HepG2 (cell line): ENCODE data around the gene BPHL. TPM values are rescaled to one million over a fixed set of nuclear protein-coding genes. Genes with fewer than 3 reads are reported as not detected.

ENCODE experiments used
- DMAP1 ChIP-seq: IDR thresholded peaks from 2 replicates; pipeline ENCODE4 v1.6.1; 2016
- HCFC1 ChIP-seq: fragments of 150-350 bp; IDR thresholded peaks from 2 replicates; pipeline ENCODE4 v1.6.1; 2014; ENCODE audit warnings: low read depth, low read length
- MAF1 ChIP-seq: sonication (generic); formaldehyde crosslinking; IDR thresholded peaks from 2 replicates; pipeline ENCODE4 v1.5.0; 2020; ENCODE audit warnings: missing genetic modification reagents, borderline replicate concordance
- PITX1 ChIP-seq: sonication (generic); formaldehyde crosslinking; IDR thresholded peaks from 2 replicates; pipeline ENCODE4 v1.5.1; 2020; ENCODE audit warnings: mild to moderate bottlenecking, missing genetic modification reagents
- RFXANK ChIP-seq: IDR thresholded peaks from 2 replicates; pipeline ENCODE4 v1.6.1; 2016
- RORA ChIP-seq: sonication (generic); formaldehyde crosslinking; IDR thresholded peaks from 2 replicates; pipeline ENCODE4 v1.5.0; 2020; ENCODE audit warnings: mild to moderate bottlenecking, missing genetic modification reagents, moderate library complexity
- SMC3 ChIP-seq: IDR thresholded peaks from 2 replicates; pipeline ENCODE4 v1.6.1; 2011; ENCODE audit warnings: low read length, improper control_type of control experiment
- SUZ12 ChIP-seq: fragments of 150-350 bp; IDR thresholded peaks from 2 replicates; pipeline ENCODE4 v1.6.1; 2014; ENCODE audit warnings: low read depth, low read length
- ZNF12 ChIP-seq: sonication (generic); formaldehyde crosslinking; IDR thresholded peaks from 2 replicates; pipeline ENCODE4 v1.5.0; 2020; ENCODE audit warnings: missing genetic modification reagents
- ZNF33B ChIP-seq: sonication (generic); formaldehyde crosslinking; IDR thresholded peaks from 2 replicates; pipeline ENCODE4 v1.5.1; 2020; ENCODE audit warnings: mild to moderate bottlenecking, missing genetic modification reagents
- ZNF383 ChIP-seq: sonication (generic); formaldehyde crosslinking; IDR thresholded peaks from 2 replicates; pipeline ENCODE4 v1.4.0; 2020; ENCODE audit warnings: missing genetic modification reagents, mild to moderate bottlenecking, borderline replicate concordance
- ZNF468 ChIP-seq: sonication (generic); formaldehyde crosslinking; IDR thresholded peaks from 2 replicates; pipeline ENCODE4 v1.8.0; 2022; ENCODE audit warnings: mild to moderate bottlenecking, moderate library complexity, missing genetic modification reagents
- ZNF496 ChIP-seq: sonication (generic); formaldehyde crosslinking; IDR thresholded peaks from 2 replicates; pipeline ENCODE4 v1.8.1; 2023; ENCODE audit warnings: mild to moderate bottlenecking, moderate library complexity, missing genetic modification reagents; ENCODE audit not compliant: insufficient replicate concordance
- ZNF709 ChIP-seq: sonication (generic); formaldehyde crosslinking; IDR thresholded peaks from 2 replicates; pipeline ENCODE4 v1.5.0; 2020; ENCODE audit warnings: mild to moderate bottlenecking, missing genetic modification reagents
- ZNF710 ChIP-seq: sonication (generic); formaldehyde crosslinking; IDR thresholded peaks from 2 replicates; pipeline ENCODE4 v1.5.0; 2020; ENCODE audit warnings: mild to moderate bottlenecking, missing genetic modification reagents, borderline replicate concordance
- ZNF720 ChIP-seq: sonication (generic); formaldehyde crosslinking; IDR thresholded peaks from 2 replicates; pipeline ENCODE4 v1.4.0; 2020; ENCODE audit warnings: missing genetic modification reagents
- ZNF768 ChIP-seq: sonication (generic); formaldehyde crosslinking; IDR thresholded peaks from 2 replicates; pipeline ENCODE4 v1.4.0; 2020; ENCODE audit warnings: missing genetic modification reagents
- ZNF772 ChIP-seq: sonication (generic); formaldehyde crosslinking; IDR thresholded peaks from 2 replicates; pipeline ENCODE4 v1.5.0; 2020; ENCODE audit warnings: mild to moderate bottlenecking, missing genetic modification reagents
- ZNF784 ChIP-seq: sonication (generic); formaldehyde crosslinking; IDR thresholded peaks from 2 replicates; pipeline ENCODE4 v1.5.1; 2020; ENCODE audit warnings: missing genetic modification reagents, mild to moderate bottlenecking, borderline replicate concordance
- ZSCAN21 ChIP-seq: sonication (generic); formaldehyde crosslinking; IDR thresholded peaks from 2 replicates; pipeline ENCODE4 v1.8.0; 2022; ENCODE audit warnings: mild to moderate bottlenecking, missing genetic modification reagents, moderate library complexity, borderline replicate concordance
- ZSCAN29 ChIP-seq: sonication (generic); formaldehyde crosslinking; conservative IDR thresholded peaks from 2 replicates; pipeline ENCODE4 v1.4.0; 2020; ENCODE audit warnings: mild to moderate bottlenecking, missing genetic modification reagents
- polyA plus RNA-seq, 8 experiments: library from polyadenylated mRNA; depleted of rRNA in 3 of 8; stranded (reverse) in 7 of 8; unstranded in 1 of 8; fragments of >200 nt; fragmentation: Illumina TruSeq in 4 of 8; extraction: Trizol in 4 of 8; gene quantifications; 2 replicates each; pipeline versions ENCODE4 v1.2.1 to v1.2.3, GENCODE V29; 2011 to 2016; ENCODE audit warnings: low read depth in 4 of 8, missing spikeins in 1 of 8, mixed read lengths in 1 of 8; ENCODE audit not compliant: insufficient read depth in 1 of 8
- total RNA-seq, 5 experiments: library from RNA; depleted of rRNA; stranded (reverse); fragments of >200 nt; fragmentation: Illumina TruSeq; extraction: Trizol; gene quantifications; 2 replicates each; pipeline ENCODE4 v1.2.3, GENCODE V29; 2016; ENCODE audit warnings: low read depth in 1 of 5
- TF ChIP-seq, protein P1 (sequence below): sonication (generic); formaldehyde crosslinking; IDR thresholded peaks from 2 replicates; pipeline ENCODE4 v1.4.0; 2020; ENCODE audit warnings: missing genetic modification reagents, mild to moderate bottlenecking, borderline replicate concordance
- TF ChIP-seq, protein P2 (sequence below): sonication (generic); formaldehyde crosslinking; IDR thresholded peaks from 2 replicates; pipeline ENCODE4 v1.4.0; 2020; ENCODE audit warnings: missing genetic modification reagents
- TF ChIP-seq, protein P3 (sequence below): sonication (generic); formaldehyde crosslinking; conservative IDR thresholded peaks from 2 replicates; pipeline ENCODE4 v1.8.0; 2022; ENCODE audit warnings: missing genetic modification reagents

BPHL gene
- total and polyA plus RNA-seq, 2 of the 13 experiments (the other 11 are each of a cell fraction or from before 2014, with no cell fraction given): 37.8 to 39.5 TPM

GRCh38 chr6:3135668-3136291, 17.3 kb downstream of the BPHL start (continued):
- TF ChIP-seq ZNF710 (no peak), SUZ12 (no peak), DMAP1 (no peak), PITX1 (CRISPR knock-in tag) (peak; percentile 92), ZNF496 (no peak), ZNF33B (CRISPR knock-in tag) (no peak), MAF1 (CRISPR knock-in tag) (no peak), ZSCAN21 (CRISPR knock-in tag) (no peak), ZNF784 (no peak), ZNF768 (no peak), ZNF772 (CRISPR knock-in tag) (no peak), RORA (CRISPR knock-in tag) (no peak), ZSCAN29 (no peak), ZNF720 (CRISPR knock-in tag) (no peak), SMC3 (no peak), HCFC1 (no peak), ZNF709 (CRISPR knock-in tag) (no peak), RFXANK (CRISPR knock-in tag) (no peak), ZNF12 (CRISPR knock-in tag) (no peak), ZNF383 (no peak), ZNF468 (CRISPR knock-in tag) (no peak)
- TF ChIP-seq, protein P1, sequence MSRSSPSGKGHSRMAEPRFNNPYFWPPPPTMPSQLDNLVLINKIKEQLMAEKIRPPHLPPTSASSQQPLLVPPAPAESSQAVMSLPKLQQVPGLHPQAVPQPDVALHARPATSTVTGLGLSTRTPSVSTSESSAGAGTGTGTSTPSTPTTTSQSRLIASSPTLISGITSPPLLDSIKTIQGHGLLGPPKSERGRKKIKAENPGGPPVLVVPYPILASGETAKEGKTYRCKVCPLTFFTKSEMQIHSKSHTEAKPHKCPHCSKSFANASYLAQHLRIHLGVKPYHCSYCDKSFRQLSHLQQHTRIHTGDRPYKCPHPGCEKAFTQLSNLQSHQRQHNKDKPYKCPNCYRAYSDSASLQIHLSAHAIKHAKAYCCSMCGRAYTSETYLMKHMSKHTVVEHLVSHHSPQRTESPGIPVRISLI (CRISPR knock-in tag): no peak
- TF ChIP-seq, protein P2, sequence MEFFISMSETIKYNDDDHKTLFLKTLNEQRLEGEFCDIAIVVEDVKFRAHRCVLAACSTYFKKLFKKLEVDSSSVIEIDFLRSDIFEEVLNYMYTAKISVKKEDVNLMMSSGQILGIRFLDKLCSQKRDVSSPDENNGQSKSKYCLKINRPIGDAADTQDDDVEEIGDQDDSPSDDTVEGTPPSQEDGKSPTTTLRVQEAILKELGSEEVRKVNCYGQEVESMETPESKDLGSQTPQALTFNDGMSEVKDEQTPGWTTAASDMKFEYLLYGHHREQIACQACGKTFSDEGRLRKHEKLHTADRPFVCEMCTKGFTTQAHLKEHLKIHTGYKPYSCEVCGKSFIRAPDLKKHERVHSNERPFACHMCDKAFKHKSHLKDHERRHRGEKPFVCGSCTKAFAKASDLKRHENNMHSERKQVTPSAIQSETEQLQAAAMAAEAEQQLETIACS (CRISPR knock-in tag): no peak
- TF ChIP-seq, protein P3, sequence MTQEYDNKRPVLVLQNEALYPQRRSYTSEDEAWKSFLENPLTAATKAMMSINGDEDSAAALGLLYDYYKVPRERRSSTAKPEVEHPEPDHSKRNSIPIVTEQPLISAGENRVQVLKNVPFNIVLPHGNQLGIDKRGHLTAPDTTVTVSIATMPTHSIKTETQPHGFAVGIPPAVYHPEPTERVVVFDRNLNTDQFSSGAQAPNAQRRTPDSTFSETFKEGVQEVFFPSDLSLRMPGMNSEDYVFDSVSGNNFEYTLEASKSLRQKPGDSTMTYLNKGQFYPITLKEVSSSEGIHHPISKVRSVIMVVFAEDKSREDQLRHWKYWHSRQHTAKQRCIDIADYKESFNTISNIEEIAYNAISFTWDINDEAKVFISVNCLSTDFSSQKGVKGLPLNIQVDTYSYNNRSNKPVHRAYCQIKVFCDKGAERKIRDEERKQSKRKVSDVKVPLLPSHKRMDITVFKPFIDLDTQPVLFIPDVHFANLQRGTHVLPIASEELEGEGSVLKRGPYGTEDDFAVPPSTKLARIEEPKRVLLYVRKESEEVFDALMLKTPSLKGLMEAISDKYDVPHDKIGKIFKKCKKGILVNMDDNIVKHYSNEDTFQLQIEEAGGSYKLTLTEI (CRISPR knock-in tag): no peak
